Endothelial cell of umbilical vein (primary cell): ENCODE measurements around the gene SPINT4. TPM values are rescaled to one million over a fixed set of nuclear protein-coding genes. Genes with fewer than 3 reads are reported as not detected.

Experiments used
- BruUV-seq: library from RNA; stranded (reverse); fragments of 400-500 nt; replicated peaks from 2 replicates; lab custom pipeline; 2021; lab: Mats Ljungman, UMichigan
- CTCF ChIA-PET: fragments of 300-600, 350-600 bp; sonication (Branson Sonifier 250); formaldehyde crosslinking; loops from one replicate; lab custom pipeline; 2021; ENCODE audit warnings: antibody characterized with exemption, inconsistent platforms; lab: Charles Lee
- POLR2A ChIA-PET: fragments of 300-600, 350-600 bp; sonication (Branson Sonifier 250); formaldehyde crosslinking; loops from one replicate; lab custom pipeline; 2021; ENCODE audit warnings: antibody characterized with exemption, inconsistent platforms; lab: Charles Lee
- DNase-seq: peaks from one replicate; pipeline ENCODE4 v3.0.0-alpha.2; 2011; ENCODE audit warnings: low read depth, low spot score
- FAIRE-seq: peaks from 2 replicates; lab custom pipeline; 2011; peaks lifted over from hg19 to GRCh38; lab: Jason Lieb, UNC
- H2AFZ ChIP-seq: 2 replicates; pipeline ENCODE4 v1.6.0; 2012; ENCODE audit warnings: low read depth, low read length, control low read depth, inconsistent platforms
- H3K27ac ChIP-seq: 2 replicates; pipeline ENCODE4 v1.5.1; 2011; ENCODE audit warnings: low read depth, mild to moderate bottlenecking, control low read depth, low read length, moderate library complexity; ENCODE audit not compliant: insufficient read depth
- H3K27me3 ChIP-seq, 2 experiments: 2 replicates each; pipeline versions ENCODE4 v1.6.0 to v1.6.1; 2011; ENCODE audit warnings: low read length in 2 of 2, mixed read lengths in 1 of 2; ENCODE audit not compliant: control insufficient read depth in 2 of 2, insufficient read depth in 2 of 2
- H3K36me3 ChIP-seq, 2 experiments: 2 replicates in 1 of 2; 3 replicates in 1 of 2; pipeline ENCODE4 v1.5.1; 2011; ENCODE audit warnings: low read length in 2 of 2, mild to moderate bottlenecking in 1 of 2, moderate library complexity in 1 of 2; ENCODE audit not compliant: control insufficient read depth in 2 of 2, insufficient read depth in 2 of 2; ENCODE audit errors: extremely low read depth in 1 of 2
- H3K4me1 ChIP-seq: 3 replicates; pipeline ENCODE4 v1.5.1; 2011; ENCODE audit warnings: mild to moderate bottlenecking, low read length; ENCODE audit not compliant: control insufficient read depth, insufficient read depth; ENCODE audit errors: extremely low read depth
- H3K4me2 ChIP-seq: 2 replicates; pipeline ENCODE4 v1.6.1; 2011; ENCODE audit warnings: low read length, control low read depth, mixed read lengths; ENCODE audit not compliant: insufficient read depth
- H3K4me3 ChIP-seq, 3 experiments: fragments of 200-600 bp in 1 of 3; sonication (generic), shearing (Covaris generic) in 1 of 3; replicated peaks in 1 of 3; 2 replicates each; pipeline ENCODE4 v1.5.1; 2011 to 2016; ENCODE audit warnings: control low read depth in 3 of 3, low read length in 3 of 3, mild to moderate bottlenecking in 2 of 3, inconsistent platforms in 1 of 3, low read depth in 1 of 3, moderate library complexity in 1 of 3; ENCODE audit not compliant: insufficient read depth in 1 of 3
- H3K79me2 ChIP-seq: 2 replicates; pipeline ENCODE4 v1.6.0; 2012; ENCODE audit warnings: low read length, inconsistent platforms; ENCODE audit not compliant: control insufficient read depth, insufficient read depth
- H3K9ac ChIP-seq: replicated peaks from 2 replicates; pipeline ENCODE3; 2011; ENCODE audit warnings: low read length, control low read depth; ENCODE audit not compliant: insufficient read depth; ENCODE audit errors: extremely low read depth
- H3K9me1 ChIP-seq: replicated peaks from 3 replicates; pipeline ENCODE4 v1.6.0; 2011; ENCODE audit warnings: mild to moderate bottlenecking, low read length; ENCODE audit not compliant: control insufficient read depth, insufficient read depth; ENCODE audit errors: extremely low read depth
- H3K9me3 ChIP-seq: replicated peaks from 2 replicates; pipeline ENCODE4 v1.5.1; 2012; ENCODE audit warnings: low read length, inconsistent platforms; ENCODE audit not compliant: control insufficient read depth, insufficient read depth
- H4K20me1 ChIP-seq: replicated peaks from 2 replicates; pipeline ENCODE3; 2011; ENCODE audit warnings: mild to moderate bottlenecking, low read length; ENCODE audit not compliant: control insufficient read depth, insufficient read depth; ENCODE audit errors: extremely low read depth
- CTCF ChIP-seq, 2 donors: IDR thresholded peaks; 1 replicate in 1 of 2; 2 replicates in 1 of 2; pipeline ENCODE4 v1.5.1; 2011; ENCODE audit warnings: low read length in 2 of 2, mild to moderate bottlenecking in 2 of 2, moderate library complexity in 2 of 2, control low read depth in 1 of 2, inconsistent platforms in 1 of 2, low read depth in 1 of 2; ENCODE audit not compliant: insufficient read depth in 1 of 2; ENCODE audit errors: extremely low read depth in 1 of 2
- FOS ChIP-seq: IDR thresholded peaks from 2 replicates; pipeline ENCODE4 v1.6.1; 2011; ENCODE audit warnings: mild to moderate bottlenecking, low read length, moderate library complexity, borderline replicate concordance; ENCODE audit not compliant: insufficient read depth
- MYC ChIP-seq: IDR thresholded peaks from one replicate; pipeline ENCODE4 v1.6.1; 2011; ENCODE audit warnings: mild to moderate bottlenecking, low read depth, low read length
- POLR2AphosphoS5 ChIP-seq: IDR thresholded peaks from 2 replicates; pipeline ENCODE4 v1.6.1; 2012; ENCODE audit warnings: low read depth, mild to moderate bottlenecking, control low read depth, low read length, moderate library complexity; ENCODE audit not compliant: insufficient read depth
- dilution Hi-C: fragments of 300-500 bp; cut with MboI; formaldehyde crosslinking; loops from one replicate; pipeline ENCODE4 v1.15.0; 2019; ENCODE audit warnings: low sequenced_read_pairs; ENCODE audit not compliant: extremely low pct_ligation_motif_present
- intact Hi-C: fragments of 100-400 bp; cut with micrococcal nuclease; formaldehyde crosslinking; loops from one replicate; pipeline ENCODE4 v1.10.0; 2022
- polyA plus RNA-seq, 4 experiments: library from polyadenylated mRNA; depleted of rRNA in 3 of 4; stranded (reverse) in 3 of 4; unstranded in 1 of 4; fragments of >200 nt; gene quantifications; 2 replicates each; pipeline versions ENCODE4 v1.2.1 to v1.2.3, GENCODE V29; 2011 to 2012; ENCODE audit warnings: missing spikeins in 1 of 4
- total RNA-seq: library from RNA; stranded (reverse); gene quantifications from 2 replicates; pipeline ENCODE4 v1.2.3, GENCODE V29; 2021

The SPINT4 gene
- total and polyA plus RNA-seq, 2 donors (not counting 3 experiments of a cell fraction or from before 2014, with no cell fraction given), result not detected

GRCh38 chr20:45768479-45768878 is 46.3 kb downstream of the SPINT4 start:
- Histone ChIP-seq H3K4me1 (peaks cover 7% of the 10 kb centered on the region), H3K9ac (no peak overlapping the region), H4K20me1 (no peaks in the 10 kb centered on the region), H3K9me3 (no peaks in the 10 kb centered on the region), H3K79me2 (no peaks in the 10 kb centered on the region), H3K36me3 (no peaks in the 10 kb centered on the region), H3K9me1 (no peaks in the 10 kb centered on the region), H3K4me3 (no peak overlapping the region), H3K4me2 (no peak overlapping the region), H3K27me3 (peaks cover 0 to 2% of the 10 kb centered on the region in 2 experiments), H2AFZ (no peak overlapping the region), H3K27ac (no peak overlapping the region)
- FAIRE-seq (no peak), DNase-seq (no peak)
- POLR2A ChIA-PET, result no interaction called here
- BruUV-seq, result no TSS peak
- TF ChIP-seq FOS (no peak), CTCF (IDR thresholded peaks at IDR 0.05; ENCODE audit: extremely low read depth in 1 of 2, insufficient read depth in 1 of 2, low read depth in 1 of 2, low read length in 2 of 2) (no peak), MYC (no peak), POLR2AphosphoS5 (no peak)
- dilution Hi-C loops, result no loop called here
- CTCF ChIA-PET, result interaction anchor here (1.0 to 3.7 kb wide), 2 partner anchors 331 to 450 kb away, joined by 3 to 78 read pairs; no protein-coding TSS in a partner anchor
- intact Hi-C loops, result no loop called here
